RCC 7860 (cell line): Measurements from ENCODE around the gene ASNSD1.
A peak's percentile ranks its signal among the peaks of the same experiment; 100 is the strongest.
"Not testable (repeated sequence)": the region's sequence is repeated elsewhere in the genome, so short reads cannot be mapped to it uniquely, and the experiment has no call there.

Experiments
- DNase-seq: peaks from one replicate; pipeline ENCODE4 v3.0.0-alpha.2; 2015; ENCODE audit warnings: low spot score
- FAIRE-seq: peaks from 2 replicates; lab custom pipeline; 2012; peaks lifted over from hg19 to GRCh38; lab: Jason Lieb, UNC

ASNSD1 gene

DNA sequence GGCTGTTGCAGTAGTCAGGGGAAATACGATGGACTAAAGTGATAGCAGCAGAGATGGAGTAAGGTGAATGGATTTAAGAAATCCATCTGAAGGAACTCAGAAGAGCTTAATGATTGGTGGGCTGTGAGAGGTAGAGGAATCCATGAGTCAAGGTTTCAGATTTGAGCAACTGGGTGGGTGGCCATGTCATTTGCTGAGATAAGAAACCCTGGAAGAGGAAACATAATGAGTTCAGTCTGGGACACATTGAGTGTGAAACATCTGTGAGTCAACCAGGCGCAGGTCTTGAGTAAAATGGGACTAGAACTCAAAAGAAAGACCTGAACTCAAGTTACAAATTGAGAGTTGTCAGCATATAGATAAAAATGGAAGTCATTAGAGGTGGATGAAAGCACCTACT, 19.7 kb upstream of the ASNSD1 start:
- FAIRE-seq = no peak
- no peak for DNase-seq

DNA sequence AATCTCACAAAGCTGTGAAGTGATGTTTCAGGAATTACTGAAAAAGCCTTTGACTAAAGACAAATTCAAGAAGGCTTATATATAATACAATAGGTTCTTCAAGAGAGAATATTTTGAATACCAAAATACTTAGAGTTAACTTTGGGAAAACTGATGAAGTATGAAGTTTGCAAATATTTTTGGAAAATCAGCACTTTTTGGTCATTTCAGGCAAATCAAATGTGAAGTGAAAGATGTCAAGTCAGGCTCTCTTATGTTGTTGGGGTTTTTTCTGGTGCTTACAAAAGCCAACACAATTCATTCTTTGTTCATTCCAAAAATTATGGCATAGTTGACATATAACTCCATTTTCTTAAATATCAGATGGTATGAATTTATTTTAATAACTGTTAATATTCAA, 14.7 kb upstream of the ASNSD1 start:
- DNase-seq = no peak
- no peak for FAIRE-seq

DNA sequence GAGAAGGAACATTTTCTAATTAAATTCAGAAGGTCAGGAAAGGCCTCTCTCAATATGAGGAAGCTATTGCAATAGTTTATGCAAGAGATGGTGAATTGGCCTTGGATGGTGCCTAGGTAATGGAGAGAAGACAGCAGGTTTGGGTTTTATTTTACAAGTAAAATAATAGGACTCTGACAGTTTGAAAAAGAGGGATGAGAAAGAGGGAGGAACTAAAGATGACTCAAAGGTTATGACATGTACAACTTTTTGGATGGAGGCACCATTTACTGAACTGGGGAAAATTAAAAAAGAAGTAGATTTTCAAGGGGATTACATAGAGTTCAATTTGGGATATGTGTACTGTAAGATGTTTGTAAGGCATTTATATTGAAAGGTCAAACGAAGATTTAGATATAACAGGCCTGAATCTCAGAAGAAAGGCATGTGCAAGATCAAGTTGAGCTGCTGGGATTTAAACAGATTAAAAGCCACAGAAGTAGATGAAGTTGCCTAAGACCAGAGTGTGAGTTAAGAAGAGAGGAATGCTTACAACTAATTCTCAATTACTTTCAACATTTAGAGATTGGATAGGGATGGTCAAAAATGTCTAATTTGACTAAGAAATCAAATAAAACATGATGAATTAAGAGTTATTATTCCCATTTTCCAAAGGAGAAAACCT, 12.3 kb upstream of the ASNSD1 start:
- FAIRE-seq (no peak), DNase-seq (no peak)

DNA sequence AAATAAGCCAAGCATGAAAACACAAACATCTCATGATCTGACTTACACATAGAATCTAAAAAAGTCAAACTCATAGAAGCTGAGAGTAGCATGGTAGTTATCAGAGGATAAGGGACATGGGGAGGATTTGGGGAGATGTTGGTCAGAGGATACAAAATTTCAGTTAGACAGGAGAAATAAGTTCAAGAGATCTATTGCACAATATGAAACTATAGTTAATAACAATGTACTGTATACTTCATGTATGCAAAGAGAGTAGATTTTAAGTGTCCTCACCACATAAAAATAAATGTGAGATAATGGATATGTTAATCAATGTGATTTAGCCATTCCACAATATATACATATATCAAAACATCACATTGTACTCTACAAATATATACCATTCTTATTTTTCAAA, 10.0 kb upstream of the ASNSD1 start:
- FAIRE-seq = peak; percentile 2
- DNase-seq = no peak

DNA sequence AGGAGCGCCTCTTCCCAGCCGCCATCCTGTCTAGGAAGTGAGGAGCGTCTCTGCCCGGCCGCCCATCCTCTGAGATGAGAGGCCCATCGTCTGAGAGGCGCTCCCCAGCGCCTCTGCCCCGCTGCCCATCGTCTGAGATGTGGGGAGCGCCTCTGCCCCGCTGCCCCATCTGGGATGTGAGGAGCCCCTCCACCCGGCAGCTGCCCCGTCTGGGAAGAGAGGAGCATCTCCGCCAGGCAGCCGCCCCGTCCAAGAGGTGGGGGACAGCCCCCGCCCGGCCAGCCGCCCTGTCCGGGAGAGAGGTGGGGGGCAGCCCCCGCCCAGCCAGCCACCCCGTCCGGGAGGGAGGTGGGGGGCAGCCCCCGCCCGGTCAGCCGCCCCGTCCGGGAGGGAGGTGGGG, 7.8 kb upstream of the ASNSD1 start:
- DNase-seq, FAIRE-seq: not testable (repeated sequence)

DNA sequence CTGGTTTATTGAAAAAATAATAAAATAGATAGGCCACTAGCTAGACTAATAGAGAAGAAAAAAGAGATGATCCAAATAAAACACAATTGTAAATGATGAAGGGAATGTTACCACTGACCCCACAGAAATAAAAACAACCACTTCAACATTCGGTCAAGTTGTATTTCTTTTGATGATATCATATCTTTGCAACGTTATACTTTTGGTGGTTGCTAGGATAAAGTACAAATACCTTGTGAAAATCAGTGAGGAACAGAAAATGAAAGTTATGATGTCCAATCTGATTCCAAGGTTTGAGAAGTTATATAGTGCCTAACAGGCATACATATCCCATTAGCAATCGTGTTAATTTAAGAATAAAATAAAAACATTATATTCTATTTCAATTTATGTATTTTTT, 6.6 kb upstream of the ASNSD1 start:
- no peak for DNase-seq
- FAIRE-seq = no peak

DNA sequence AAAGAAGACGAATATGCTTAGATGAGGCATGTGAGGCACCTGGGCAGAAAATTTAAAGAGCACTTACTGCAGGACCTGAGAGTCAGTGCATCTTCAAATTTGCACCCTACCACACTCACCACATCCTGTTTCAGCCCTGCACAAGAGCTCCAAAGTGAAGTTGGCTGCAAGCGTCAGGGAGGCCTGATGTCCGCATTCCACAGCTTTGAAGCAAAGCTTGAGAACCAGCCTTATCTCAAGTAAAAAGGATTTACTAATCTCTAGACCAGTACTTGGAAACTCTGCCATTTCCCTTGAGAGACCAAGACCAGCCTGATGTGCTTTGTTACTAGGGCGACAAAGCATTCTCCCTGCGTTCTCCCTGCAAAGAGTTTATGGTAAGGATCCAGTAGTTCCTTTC, 3.4 kb upstream of the ASNSD1 start:
- FAIRE-seq (no peak), DNase-seq (no peak)

DNA sequence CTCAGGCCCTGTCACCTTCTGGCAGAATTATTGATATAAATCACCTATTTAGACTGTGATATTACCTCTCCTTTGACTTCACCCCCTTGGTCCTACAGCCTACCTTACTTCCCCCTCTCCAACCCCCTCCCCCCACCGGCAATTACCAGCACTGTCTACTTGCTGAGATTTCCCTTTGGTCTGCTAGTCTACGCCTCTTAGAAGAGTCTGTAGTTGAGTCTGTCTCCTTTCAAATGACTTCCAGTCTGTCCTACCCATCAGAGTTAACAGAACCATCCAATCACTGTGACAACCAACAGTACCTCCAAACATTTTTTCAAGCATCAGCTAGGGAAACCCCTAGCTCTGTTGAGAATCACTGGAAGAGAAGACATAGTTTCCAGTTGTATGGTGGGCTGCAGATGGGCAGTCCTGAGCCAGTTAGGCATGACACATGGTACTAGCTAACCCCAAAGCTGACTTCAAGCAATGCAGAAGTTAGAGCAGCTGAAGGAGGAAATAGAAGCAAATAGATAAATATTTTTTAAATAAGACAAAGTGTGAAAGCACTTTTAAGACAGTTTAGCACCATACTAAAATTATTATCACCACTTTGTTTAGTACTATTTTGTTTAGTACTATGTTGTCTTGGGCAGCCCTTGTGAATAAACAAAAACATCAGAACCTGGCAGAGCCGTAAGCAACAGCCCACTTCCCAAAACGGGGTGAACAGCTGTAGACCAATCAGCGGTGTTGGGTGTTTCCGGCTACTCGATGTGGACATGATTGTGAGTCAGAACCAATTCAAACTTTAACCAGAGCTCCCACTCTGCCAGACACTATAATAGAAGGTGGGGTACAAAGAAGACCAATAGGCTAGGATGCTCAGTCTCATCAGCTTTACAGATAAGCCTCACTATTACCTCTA, 2.7 kb upstream of the ASNSD1 start:
- FAIRE-seq (no peak), DNase-seq (no peak)

DNA sequence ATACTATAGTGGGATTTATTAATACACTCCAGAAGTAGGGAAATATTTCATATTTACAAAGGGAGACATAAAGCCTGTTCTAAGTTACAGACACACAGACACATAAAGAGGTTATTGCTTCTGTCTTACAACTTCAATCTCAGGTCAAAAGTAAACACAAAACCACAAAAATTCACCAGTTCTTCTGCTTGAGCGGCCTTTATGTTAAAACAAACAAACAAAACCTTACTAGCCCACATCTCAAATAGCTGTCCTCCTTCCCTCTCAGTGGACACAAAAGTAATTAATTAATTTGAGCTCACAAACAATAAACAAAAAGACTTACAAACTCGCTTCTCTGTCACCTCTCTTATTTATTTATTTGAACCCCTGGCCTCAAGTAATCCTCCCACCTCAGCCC, 1.5 kb upstream of the ASNSD1 start:
- FAIRE-seq = no peak
- DNase-seq = no peak

DNA sequence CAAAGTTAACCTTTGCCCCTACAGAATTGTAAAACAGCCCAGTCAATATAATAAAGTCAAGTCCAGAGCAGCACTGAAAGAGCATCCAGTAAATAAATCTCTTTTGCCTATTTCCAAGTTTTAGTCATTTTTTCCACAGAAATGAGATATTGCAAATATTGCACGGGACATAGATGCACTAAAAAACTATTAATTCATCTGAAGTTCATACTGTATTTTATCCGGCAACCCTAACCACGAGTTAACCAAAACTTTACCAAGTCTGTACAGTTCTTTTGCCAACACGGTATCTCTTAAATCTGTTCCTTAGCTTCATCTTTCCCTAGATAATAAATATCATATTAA, 484 bp upstream of the ASNSD1 start:
- DNase-seq (no peak), FAIRE-seq (no peak)

DNA sequence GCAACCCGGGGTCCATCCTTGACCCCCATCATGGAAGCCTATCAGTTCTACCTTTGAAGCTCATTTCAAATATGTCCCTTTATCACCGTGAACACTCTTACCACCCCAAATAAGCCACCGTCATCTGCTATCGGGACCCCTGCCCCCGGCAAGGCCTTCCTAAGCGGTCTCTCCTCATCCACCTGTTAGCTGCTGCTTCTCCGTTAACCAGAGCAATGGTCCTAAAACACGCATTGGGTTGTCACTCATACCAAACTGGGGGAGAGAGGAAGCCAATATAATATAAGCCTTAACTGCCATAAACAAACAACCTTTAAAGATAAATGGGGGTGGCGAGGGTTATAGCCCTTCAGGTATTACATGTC, 680 bp downstream of the ASNSD1 start:
- DNase-seq (no peak), FAIRE-seq (no peak)

DNA sequence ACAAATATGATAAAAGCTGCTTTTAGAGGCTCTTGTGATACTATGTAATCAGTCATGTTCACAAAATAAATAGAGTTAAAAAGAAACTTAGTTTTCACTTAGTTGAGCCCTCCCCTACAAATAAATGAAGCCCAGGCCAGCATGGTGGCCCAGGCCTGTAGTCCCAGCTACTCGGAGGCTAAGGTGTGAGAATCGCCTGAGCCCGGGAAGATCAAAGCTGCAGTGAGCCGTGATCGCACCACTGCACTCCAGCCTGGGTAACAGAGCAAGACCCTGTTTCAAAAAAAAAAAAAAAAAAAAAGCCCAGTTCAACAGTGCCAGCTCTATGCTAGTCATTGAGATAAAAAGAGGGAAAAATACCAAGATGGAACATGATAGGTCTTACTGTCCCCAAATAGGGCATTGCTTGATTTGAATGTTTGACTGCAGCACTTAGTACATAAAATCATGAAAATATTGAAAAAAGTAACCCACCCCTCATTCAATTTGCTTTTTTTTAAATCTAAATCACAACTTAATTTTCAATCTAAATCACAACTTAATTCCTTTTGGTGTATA, 1.5 kb downstream of the ASNSD1 start:
- no peak for DNase-seq
- no peak for FAIRE-seq

DNA sequence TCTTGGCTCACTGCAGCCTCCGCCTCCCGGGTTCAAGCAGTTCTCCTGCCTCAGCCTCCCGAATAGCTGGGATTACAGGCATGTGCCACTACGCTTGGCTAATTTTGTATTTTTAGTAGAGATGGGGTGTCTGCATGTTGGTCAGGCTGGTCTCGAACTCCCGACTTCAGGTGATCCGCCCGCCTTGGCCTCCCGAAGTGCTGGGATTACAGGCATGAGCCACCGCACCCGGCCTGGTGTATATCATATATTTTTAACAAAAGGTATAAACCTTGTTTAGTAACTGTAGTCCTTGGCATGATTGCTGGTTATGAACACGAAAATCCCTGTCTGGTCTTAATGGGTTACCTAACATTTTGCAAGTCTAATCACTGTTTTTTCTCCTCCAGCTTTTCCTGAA, 2.1 kb downstream of the ASNSD1 start:
- not testable (repeated sequence) for DNase-seq, FAIRE-seq

DNA sequence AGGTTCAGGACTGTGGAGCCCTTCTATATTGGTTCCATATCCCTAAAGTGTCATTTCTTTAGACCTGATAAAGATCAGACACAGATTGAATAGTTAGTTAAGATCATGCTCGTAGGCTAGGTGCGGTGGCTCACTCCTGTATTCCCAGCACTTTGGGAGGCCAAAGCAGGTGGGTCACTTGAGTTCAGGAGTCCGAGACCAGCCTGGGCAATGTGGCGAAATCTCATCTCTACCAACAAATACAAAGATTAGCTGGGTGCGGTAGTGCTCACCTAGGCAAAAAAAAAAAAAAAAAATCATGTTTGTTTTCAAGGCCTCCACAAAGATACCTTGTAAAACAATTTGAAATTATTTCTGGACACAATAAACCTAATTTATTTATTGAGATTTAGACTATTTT, 8.7 kb downstream of the ASNSD1 start:
- FAIRE-seq (no peak), DNase-seq (no peak)

DNA sequence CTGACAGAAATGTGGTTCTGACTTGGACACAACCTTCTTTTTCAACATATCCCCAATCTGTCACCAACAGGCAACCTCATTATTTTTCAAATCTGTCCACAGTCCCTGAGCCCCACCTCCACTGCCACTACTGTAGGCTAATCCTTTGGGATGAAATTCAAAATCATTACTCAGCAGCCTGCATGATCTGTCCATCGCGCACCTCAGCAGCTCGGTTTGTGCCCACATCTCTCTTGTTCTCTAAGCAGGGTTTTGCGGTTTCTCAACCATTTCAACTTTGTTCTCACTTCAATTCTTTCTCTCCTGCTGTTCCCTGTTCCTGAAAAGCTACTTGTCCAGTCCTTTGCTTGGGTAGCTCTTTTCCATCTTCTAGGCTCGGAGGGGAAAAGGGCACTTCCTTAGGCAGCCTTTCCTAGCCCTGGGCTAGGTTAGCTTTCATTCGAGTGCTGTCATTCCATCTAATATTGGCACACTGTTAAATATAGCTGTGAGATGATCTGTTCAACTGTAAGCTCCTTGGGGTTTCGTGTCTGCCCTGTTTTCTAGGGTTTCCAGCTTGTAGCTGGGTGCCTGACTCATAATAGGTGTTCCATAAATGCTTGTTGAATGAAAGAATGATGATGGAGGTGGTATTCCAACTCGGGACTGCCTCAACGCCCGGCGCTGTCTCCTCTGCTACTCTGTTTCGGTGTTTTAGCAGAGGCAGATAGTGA, 12.6 kb downstream of the ASNSD1 start:
- no peak for FAIRE-seq

DNA sequence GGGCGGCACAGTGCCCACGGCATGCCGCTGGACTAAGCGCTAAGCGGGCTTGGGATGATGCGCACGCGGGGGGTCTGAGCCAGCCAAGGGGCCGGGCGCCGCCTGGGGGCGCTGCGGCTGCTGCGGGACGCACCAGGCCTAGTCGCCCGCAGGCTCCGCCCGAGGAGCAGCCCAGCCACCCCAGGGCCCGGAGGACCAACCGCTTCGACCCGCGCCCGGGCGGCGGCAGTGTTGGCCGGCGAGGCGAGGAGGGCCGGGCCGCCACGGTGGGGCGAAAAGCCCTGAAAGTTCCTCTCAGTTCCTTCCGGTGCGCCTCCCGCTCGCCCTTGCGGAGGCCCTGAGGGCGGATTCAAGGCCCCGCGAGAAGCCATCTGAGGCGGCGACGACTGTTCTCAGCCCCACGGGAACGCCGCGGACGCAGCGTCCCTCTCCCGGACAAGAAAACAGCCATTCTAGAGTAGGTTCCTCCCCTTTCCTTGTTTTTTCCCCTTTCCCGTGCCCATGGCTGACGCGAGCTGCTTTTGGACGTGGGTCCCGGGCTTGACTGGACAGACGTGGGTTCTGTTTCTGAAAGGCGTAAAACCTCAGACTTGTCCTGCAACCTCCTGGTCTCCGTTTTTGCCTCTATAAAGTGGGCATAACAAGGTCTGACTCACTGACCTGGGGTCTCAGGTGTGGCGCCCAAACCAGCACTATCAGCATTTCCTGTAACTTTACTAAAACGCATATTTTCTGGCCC, 13.3 kb downstream of the ASNSD1 start, which contains the start of gene ANKAR:
Gene ANKAR, plus strand, starts transcription at position 297 of the 739 bp plus-strand sequence. CDS start 1,821 bp downstream, outside the sequence.
- DNase-seq = peak; percentile 75

More for the DNA sequence above, 12.6 kb downstream of the ASNSD1 start:
- DNase-seq = no peak

DNA sequence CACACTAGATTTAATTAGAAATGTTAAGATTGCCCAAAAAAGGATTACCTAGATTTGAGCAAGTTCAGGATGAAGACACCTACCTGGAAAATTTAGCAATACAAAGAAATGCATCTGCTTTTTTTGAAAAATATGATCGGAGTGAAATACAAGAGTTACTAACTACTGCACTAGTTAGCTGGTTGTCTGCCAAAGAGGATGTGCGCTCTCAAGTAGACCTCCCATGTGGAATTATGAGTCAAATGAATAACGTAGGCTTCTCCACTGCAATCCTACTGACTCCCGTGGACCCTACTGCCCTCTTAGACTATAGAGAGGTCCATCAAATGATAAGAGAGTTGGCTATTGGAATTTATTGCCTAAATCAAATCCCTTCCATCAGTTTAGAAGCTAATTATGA, 15.2 kb downstream of the ASNSD1 start:
- DNase-seq (no peak), FAIRE-seq (no peak)

More for the DNA sequence above, 13.3 kb downstream of the ASNSD1 start, which contains the start of gene ANKAR:
- FAIRE-seq = no peak

DNA sequence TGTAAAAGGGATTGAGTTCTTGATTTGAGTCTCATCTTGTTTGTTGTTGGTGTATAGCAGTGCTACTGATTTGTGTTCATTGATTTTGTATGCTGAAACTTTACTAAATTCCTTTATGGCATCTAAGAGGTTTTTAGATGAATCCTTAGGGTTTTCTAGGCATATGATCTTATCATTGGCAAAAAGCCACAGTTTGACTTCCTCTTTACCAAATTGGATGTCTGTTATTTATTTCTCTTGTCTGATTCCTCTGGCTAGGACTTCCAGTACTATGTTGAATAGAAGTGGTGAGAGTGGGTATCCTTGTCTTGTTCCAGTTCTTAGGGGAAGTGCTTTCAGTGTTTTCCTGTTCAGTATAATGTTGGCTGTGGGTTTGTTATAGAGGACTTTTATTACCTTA, 18.0 kb downstream of the ASNSD1 start:
- FAIRE-seq = no peak
- DNase-seq = no peak

DNA sequence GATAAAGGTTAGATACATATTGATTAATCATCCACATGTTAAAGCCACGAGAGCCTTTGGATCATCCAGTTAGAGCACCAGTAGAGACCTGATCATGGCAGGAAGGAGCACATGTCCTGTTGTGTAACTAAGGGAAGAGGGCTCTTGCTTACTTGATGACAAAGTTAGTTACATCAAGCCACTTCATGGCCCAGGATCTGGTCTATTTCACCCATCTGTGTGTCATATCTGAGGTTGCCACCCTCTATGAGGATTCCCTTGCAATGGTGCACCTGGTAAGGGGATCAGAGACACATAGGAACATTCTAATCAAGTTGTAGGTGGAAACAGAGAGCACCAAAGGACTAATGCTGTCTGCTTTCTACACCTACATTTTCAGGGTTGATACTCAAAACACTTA, 19.9 kb downstream of the ASNSD1 start:
- FAIRE-seq (no peak), DNase-seq (no peak)

DNA sequence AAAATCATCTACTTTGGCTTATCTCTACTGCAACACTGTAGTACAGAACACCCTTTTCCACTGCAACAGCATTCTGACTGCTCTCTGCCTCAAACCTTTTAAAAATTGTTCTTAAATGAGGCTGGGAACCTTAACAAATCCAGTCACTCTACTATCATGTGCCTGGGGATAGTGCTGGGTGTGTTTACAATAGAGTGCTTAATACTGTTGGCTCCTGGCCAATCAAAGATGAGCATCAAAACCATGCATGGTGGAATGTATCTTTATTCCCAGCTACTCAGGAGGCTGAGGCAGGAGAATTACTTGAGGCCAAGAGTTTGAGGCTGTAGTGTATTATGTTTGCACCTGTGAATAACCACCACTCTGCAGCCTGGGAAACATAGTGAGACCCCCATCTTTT, 20.6 kb downstream of the ASNSD1 start:
- FAIRE-seq = no peak
- DNase-seq = no peak

DNA sequence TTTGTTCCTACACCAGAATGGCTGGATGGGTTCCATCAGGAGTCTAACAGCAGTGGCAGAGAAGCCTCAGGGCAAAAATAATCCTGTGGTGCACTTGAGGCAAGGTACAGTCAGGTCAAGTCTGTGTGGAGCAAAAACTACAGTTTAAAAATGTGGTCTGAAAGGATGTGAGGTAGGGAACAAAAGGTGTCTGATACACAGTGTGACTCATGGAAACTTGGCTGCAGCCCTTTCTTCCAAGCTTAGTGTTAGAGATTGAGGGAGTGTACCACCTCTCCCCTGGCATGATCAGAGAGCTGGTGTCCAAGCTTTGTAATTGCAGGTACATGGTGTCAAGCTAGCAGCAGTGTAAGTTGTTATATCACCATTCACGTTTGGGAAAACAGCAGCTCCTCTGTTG, 22.1 kb downstream of the ASNSD1 start:
- DNase-seq (no peak), FAIRE-seq (no peak)
